NCI-H1930 (cell line): ENCODE measurements around the gene ZNF354C.
"Not testable (repeated sequence)": the region's sequence is repeated elsewhere in the genome, so short reads cannot be mapped to it uniquely, and the experiment has no call there.

Experiments
- DNase-seq, 2 experiments: peaks; one replicate each; lab custom pipeline; 2025; lab: John Stamatoyannopoulos, UW

Gene ZNF354C

GRCh38 chr5:179060116-179061008, at the start of gene ZNF354C:
Gene ZNF354C, plus strand, starts transcription at chr5:179060373. Its CDS starts 1,696 bp downstream, at chr5:179062069.
- peak; percentile 67 to 84 for DNase-seq

DNA sequence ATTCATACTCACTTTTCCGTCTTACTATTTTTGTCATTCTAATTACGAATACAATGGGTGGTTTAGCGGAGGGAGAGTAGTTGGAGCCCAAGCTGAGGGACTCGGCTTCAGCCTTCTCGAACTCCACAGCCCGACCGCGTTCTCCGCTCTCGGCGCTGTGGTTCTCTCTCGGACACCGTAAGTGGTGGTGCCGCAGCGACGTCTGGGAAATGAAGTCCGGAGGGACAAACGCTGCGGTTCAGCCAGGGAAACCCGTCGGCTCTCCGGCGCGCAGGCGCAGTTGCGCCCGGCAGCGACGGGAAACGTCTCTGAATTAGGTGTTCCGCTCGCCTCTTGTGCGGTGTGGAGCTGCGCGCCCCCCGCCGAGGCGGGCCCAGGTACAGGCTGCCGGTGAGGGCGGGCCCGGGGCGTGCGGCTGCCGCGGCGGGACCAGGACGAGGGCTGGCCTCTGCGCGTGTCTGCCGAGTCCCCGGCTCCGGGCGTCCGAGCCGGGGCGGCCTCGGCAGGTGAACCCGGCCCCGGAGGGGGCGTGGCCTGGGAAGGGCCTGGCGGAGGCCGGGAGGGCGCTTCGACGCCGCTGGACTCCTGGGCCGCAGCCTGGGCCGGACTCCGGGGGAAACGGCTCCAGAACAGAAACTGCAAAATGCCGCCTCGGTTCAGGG, 36.5 kb upstream of the ZNF354C start, which contains the start of gene ZNF879:
ZNF879 (plus strand) TSS at position 277 of the 662 bp plus-strand sequence. CDS start 1,201 bp downstream, outside the sequence.
- DNase-seq, result peak; percentile 82 to 88

DNA sequence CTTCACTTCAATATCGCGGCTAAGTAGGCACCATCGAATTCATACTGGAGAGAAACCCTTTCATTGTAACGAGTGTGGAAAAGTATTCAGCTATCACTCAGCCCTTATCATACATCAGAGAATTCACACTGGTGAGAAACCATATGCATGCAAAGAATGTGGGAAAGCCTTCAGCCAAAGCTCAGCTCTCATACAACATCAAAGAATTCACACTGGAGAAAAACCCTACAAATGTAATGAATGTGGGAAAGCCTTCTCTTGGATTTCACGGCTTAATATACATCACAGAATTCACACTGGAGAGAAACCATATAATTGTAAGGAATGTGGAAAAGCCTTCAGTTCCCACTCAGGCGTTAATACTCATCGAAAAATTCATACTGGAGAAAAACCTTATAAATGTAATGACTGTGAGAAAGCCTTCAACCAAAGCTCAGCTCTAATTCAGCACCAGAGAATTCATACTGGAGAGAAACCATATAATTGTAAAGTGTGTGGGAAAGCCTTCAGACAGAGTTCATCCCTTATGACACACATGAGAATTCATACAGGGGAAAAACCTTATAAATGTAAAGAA, 27.1 kb upstream of the ZNF354C start:
- DNase-seq, result no peak

DNA sequence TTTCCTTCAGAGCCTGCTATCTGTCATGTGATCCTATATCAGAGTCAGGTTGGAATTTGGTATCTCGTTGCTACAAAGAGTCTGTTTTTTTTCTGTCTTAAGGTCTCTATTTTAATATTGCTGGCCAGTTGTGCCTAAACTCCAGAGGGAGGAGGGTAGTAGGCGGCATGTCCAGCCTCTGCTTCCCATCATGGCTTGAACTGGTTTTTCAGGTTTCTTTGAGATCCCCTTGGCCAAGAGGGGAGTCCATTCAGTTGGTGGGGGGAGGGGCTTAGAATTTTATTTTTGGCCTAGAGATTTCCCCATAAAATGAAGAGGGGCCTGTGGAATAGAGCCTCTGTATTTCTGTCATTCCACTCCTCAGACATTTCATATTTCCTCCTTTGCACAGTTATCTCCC, 15.4 kb upstream of the ZNF354C start:
- DNase-seq, result no peak

- no peak for DNase-seq
These were observed 8.4 kb upstream of the ZNF354C start for GRCh38 chr5:179051784-179052183.

GRCh38 chr5:179054036-179054785, 6.0 kb upstream of the ZNF354C start:
- DNase-seq, result no peak

GRCh38 chr5:179054876-179055275, 5.3 kb upstream of the ZNF354C start:
- no peak for DNase-seq

DNA sequence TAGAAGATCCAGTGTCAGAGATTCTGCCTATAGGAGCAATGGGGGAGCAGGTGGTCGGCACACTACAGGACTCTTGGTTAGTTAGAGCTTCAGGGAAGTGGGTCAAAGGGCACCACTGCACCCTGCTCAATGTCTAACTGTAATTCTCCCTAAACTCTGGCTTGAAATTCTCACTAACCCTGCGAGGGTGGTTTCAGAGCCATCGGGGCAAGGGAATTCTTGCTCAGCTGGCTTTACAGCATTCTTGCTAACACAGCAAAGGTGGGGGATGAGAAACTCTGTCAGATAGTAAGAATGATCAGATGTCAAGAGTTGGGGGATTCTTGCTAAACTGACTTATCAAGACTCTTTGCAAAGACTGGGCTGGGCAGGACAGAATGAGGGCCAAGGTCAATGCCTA, 4.7 kb upstream of the ZNF354C start:
- no peak for DNase-seq

- no peak for DNase-seq
These were observed 4.3 kb upstream of the ZNF354C start for GRCh38 chr5:179055841-179056240.

- no peak for DNase-seq
These were observed 852 bp downstream of the ZNF354C start for GRCh38 chr5:179061025-179061424.

- DNase-seq, result no peak
These were observed 5.5 kb downstream of the ZNF354C start for GRCh38 chr5:179065703-179066102.

- DNase-seq, result no peak
These were observed 19.2 kb downstream of the ZNF354C start for GRCh38 chr5:179079165-179079987.

DNA sequence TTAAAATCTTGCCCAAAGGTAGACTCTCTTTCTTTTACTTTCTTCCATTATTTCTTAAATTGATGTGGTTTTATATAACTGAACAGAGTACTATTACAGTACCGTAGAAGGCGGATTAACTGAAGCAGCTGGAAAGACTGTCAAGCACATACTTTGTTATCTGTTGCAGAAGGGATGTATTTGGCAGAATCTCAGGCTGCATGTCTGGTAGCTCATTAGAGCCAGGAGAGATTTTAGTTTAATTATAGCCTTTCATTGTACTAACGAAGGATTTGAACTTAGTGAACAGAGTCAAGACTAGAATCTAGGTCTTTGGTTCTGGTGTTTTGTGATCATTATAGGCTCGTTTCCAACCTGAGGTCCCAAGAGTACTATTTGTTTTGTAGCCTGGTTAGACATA, 20.6 kb downstream of the ZNF354C start:
- no peak for DNase-seq

DNA sequence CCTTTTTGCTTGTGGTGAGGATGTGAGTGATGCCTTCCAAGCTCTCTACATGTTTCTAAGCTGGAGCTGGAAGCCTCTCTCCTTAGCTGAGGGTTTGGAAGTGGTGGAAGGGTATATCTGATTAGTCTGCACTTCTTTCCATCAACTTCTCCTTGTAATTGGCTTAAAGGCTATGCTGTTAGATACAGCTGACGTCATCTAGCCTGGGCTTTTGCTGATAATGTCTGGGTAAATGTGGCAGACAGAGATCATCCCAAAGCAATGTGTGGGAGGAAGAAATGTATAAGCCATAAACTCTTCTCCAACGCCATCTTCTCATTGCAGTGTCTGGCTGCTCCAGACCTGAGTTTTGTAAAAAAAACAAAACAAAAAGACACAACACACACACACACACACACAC, 29.3 kb downstream of the ZNF354C start:
- DNase-seq, result no peak

- DNase-seq, result not testable (repeated sequence)
These were observed 41.1 kb downstream of the ZNF354C start for GRCh38 chr5:179101282-179101681.

DNA sequence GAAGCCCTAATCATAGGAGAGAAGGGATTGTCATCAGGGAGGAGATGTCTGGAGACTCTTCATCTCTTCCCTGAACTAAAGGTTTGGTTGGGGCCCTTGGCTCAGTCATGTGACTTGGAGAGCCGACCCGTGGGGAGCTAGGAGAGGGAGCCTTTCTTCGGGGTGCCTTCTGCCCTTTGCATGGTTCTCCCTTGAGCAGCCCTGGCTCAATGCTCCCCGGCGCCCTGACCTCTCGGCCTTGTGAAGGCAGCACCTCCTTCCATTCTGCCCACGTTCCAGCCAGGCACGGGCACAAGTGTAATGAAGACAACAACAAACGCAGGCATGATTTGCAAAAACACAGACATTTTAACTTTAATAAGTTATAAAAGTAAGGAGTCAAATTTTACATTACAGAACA, 50.4 kb downstream of the ZNF354C start:
- no peak for DNase-seq

GRCh38 chr5:179111267-179112207, 51.4 kb downstream of the ZNF354C start:
- DNase-seq, result no peak

DNA sequence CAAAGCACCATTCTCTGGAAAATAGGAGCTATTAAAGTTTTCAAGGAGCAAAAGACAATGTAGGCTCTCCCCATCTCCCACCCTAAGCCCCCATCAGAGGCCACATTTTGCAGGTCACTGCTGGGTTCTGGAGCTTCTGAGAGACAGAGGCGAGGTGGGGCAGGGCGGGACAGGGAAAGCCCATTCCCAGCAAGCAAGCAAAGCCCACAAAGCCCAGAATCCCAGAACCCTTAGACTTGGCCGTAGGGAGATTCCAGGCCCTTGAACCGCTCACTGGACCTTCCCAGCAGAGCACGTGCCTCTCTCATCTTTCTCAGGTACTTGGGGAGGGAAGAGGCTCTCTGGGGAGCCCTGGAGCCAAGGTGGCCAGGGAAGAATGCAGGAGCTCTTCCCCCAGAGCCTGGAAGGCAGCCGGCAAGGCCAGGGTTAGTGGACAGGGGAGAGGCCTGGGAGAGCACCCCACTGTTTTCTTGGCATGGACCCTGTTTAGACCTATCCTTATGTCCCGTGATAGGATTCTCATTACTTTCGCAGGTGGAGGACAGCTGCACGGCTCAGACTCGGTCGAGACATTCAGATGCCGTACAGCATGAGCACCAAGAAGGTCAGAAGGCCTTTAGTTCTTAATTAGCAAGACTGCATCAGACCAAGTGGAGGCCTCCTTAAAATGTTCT, 52.4 kb downstream of the ZNF354C start:
- no peak for DNase-seq

GRCh38 chr5:179113143-179113530, 53.0 kb downstream of the ZNF354C start:
- DNase-seq, result no peak
